D341Med (cell line): Measurements from ENCODE around the gene HES7.
A peak's percentile ranks its signal among the peaks of the same experiment; 100 is the strongest.

Source experiments
- DNase-seq: peaks from one replicate; pipeline ENCODE4 v3.0.0; 2012; ENCODE audit warnings: low spot score

HES7 gene

GRCh38 chr17:8142887-8143580, 19.1 kb upstream of the HES7 start:
- no peak for DNase-seq

GRCh38 chr17:8142158-8142886, 18.4 kb upstream of the HES7 start:
- DNase-seq, result no peak

GRCh38 chr17:8141741-8142140, 17.8 kb upstream of the HES7 start:
- DNase-seq, result no peak

GRCh38 chr17:8141045-8141444, 17.1 kb upstream of the HES7 start:
- DNase-seq, result no peak

- DNase-seq, result no peak
These were observed 16.4 kb upstream of the HES7 start for GRCh38 chr17:8140065-8141029.

GRCh38 chr17:8138672-8139371, 14.9 kb upstream of the HES7 start:
- DNase-seq, result peak; percentile 85

- no peak for DNase-seq
These were observed 14.4 kb upstream of the HES7 start for GRCh38 chr17:8138374-8138671.

GRCh38 chr17:8137645-8138373, 13.9 kb upstream of the HES7 start:
- DNase-seq, result no peak

- no peak for DNase-seq
These were observed 10.0 kb upstream of the HES7 start for GRCh38 chr17:8133941-8134340.

- no peak for DNase-seq
These were observed 9.5 kb upstream of the HES7 start for GRCh38 chr17:8133399-8133798.

- no peak for DNase-seq
These were observed 8.0 kb upstream of the HES7 start for GRCh38 chr17:8131844-8132441.

GRCh38 chr17:8128125-8128784, 4.3 kb upstream of the HES7 start:
- DNase-seq, result no peak

- DNase-seq, result peak; percentile 76
These were observed 2.7 kb upstream of the HES7 start for GRCh38 chr17:8126491-8127066.

- no peak for DNase-seq
These were observed 2.1 kb upstream of the HES7 start for GRCh38 chr17:8125947-8126490.

- peak; percentile 70 for DNase-seq
These were observed 1.4 kb upstream of the HES7 start for GRCh38 chr17:8125154-8125946.

GRCh38 chr17:8124350-8125153, 646 bp upstream of the HES7 start:
- DNase-seq, result no peak

GRCh38 chr17:8122924-8123694, 797 bp downstream of the HES7 start:
- no peak for DNase-seq
